Measurements from ENCODE around the gene SCG5.

SCG5 gene

GRCh38 chr15:32692286-32692685, 50.8 kb downstream of the SCG5 start:
- DNase-seq, result no peak

- no peak for DNase-seq
These were observed 52.9 kb downstream of the SCG5 start for GRCh38 chr15:32694222-32694983.

- no peak for DNase-seq
These were observed 57.4 kb downstream of the SCG5 start for GRCh38 chr15:32698773-32699390.

GRCh38 chr15:32700501-32701150, 59.1 kb downstream of the SCG5 start:
- no peak for DNase-seq

- DNase-seq, result no peak
These were observed 60.4 kb downstream of the SCG5 start for GRCh38 chr15:32701863-32702262.

- DNase-seq, result no peak
These were observed 63.0 kb downstream of the SCG5 start for GRCh38 chr15:32704395-32704981.

- DNase-seq, result no peak
These were observed 63.9 kb downstream of the SCG5 start for GRCh38 chr15:32705446-32705845.

- no peak for DNase-seq
These were observed 65.2 kb downstream of the SCG5 start for GRCh38 chr15:32706704-32707103.

GRCh38 chr15:32707436-32707835, 65.9 kb downstream of the SCG5 start:
- no peak for DNase-seq

GRCh38 chr15:32709295-32710033, 68.0 kb downstream of the SCG5 start:
- no peak for DNase-seq

- no peak for DNase-seq
These were observed 73.8 kb downstream of the SCG5 start for GRCh38 chr15:32715276-32715675.

- no peak for DNase-seq
These were observed 74.9 kb downstream of the SCG5 start for GRCh38 chr15:32716216-32716914.

GRCh38 chr15:32716915-32717425, 75.5 kb downstream of the SCG5 start:
- DNase-seq, result no peak

- no peak for DNase-seq
These were observed 76.1 kb downstream of the SCG5 start, which contains the start of gene GREM1 for GRCh38 chr15:32717426-32718226. TSS of gene GREM1 (plus strand) at chr15:32718004. CDS start at chr15:32730691, 12,687 bp downstream.

GRCh38 chr15:32718227-32718820, 76.8 kb downstream of the SCG5 start:
- DNase-seq, result no peak

- no peak for DNase-seq
These were observed 77.6 kb downstream of the SCG5 start for GRCh38 chr15:32718821-32719716.

GRCh38 chr15:32721596-32721995, 80.1 kb downstream of the SCG5 start:
- DNase-seq, result no peak

- no peak for DNase-seq
These were observed 80.6 kb downstream of the SCG5 start for GRCh38 chr15:32722136-32722535.

GRCh38 chr15:32723171-32723948, 81.8 kb downstream of the SCG5 start:
- no peak for DNase-seq
